Keratinocyte (primary cell): ENCODE results near the gene ELP4. TPM values are rescaled to one million over a fixed set of nuclear protein-coding genes. Genes with fewer than 3 reads are reported as not detected.

ENCODE experiments used
- DNase-seq: peaks from one replicate; pipeline ENCODE4 v3.0.0-alpha.2; 2011; ENCODE audit warnings: low read depth, missing footprints, low spot score
- FAIRE-seq: peaks from 2 replicates; lab custom pipeline; 2011; peaks lifted over from hg19 to GRCh38; lab: Jason Lieb, UNC
- H2AFZ ChIP-seq: 2 replicates; pipeline ENCODE4 v1.6.0; 2012; ENCODE audit warnings: low read length, control low read depth, inconsistent platforms; ENCODE audit not compliant: control insufficient read depth
- H3K27ac ChIP-seq: 2 replicates; pipeline ENCODE4 v1.5.1; 2011; ENCODE audit warnings: low read length; ENCODE audit not compliant: control insufficient read depth, insufficient read depth
- H3K27me3 ChIP-seq: 3 replicates; pipeline ENCODE4 v1.6.0; 2011; ENCODE audit warnings: low read length; ENCODE audit not compliant: control insufficient read depth, insufficient read depth; ENCODE audit errors: extremely low read depth
- H3K36me3 ChIP-seq, 2 experiments: 2 replicates in 1 of 2; 3 replicates in 1 of 2; pipeline ENCODE4 v1.5.1; 2011; ENCODE audit warnings: low read length in 2 of 2, mild to moderate bottlenecking in 1 of 2; ENCODE audit not compliant: control insufficient read depth in 2 of 2, insufficient read depth in 2 of 2; ENCODE audit errors: extremely low read depth in 1 of 2
- H3K4me1 ChIP-seq: 3 replicates; pipeline ENCODE4 v1.5.1; 2011; ENCODE audit warnings: low read length; ENCODE audit not compliant: control insufficient read depth, insufficient read depth; ENCODE audit errors: extremely low read depth
- H3K4me2 ChIP-seq: 3 replicates; pipeline ENCODE4 v1.6.0; 2011; ENCODE audit warnings: low read depth, low read length; ENCODE audit not compliant: control insufficient read depth, insufficient read depth; ENCODE audit errors: extremely low read depth
- H3K4me3 ChIP-seq, 3 experiments: fragments of 200-600 bp in 1 of 3; sonication (generic) in 1 of 3; 2 replicates in 2 of 3; 3 replicates in 1 of 3; pipeline ENCODE4 v1.5.1; 2011 to 2016; ENCODE audit warnings: low read length in 3 of 3, mild to moderate bottlenecking in 3 of 3, control low read depth in 2 of 3, inconsistent platforms in 1 of 3, low read depth in 1 of 3, mixed read lengths in 1 of 3, mixed run types in 1 of 3, moderate library complexity in 1 of 3; ENCODE audit not compliant: control insufficient read depth in 2 of 3, insufficient read depth in 2 of 3; ENCODE audit errors: extremely low read depth in 1 of 3
- H3K79me2 ChIP-seq: 2 replicates; pipeline ENCODE4 v1.6.0; 2012; ENCODE audit warnings: low read length; ENCODE audit not compliant: control insufficient read depth, insufficient read depth
- H3K9ac ChIP-seq: 3 replicates; pipeline ENCODE4 v1.6.0; 2011; ENCODE audit warnings: low read length; ENCODE audit not compliant: control insufficient read depth, insufficient read depth; ENCODE audit errors: extremely low read depth
- H3K9me1 ChIP-seq: 3 replicates; pipeline ENCODE4 v1.6.0; 2011; ENCODE audit warnings: low read length; ENCODE audit not compliant: control insufficient read depth, insufficient read depth; ENCODE audit errors: extremely low read depth
- H3K9me3 ChIP-seq: 2 replicates; pipeline ENCODE4 v1.5.1; 2012; ENCODE audit warnings: low read depth, low read length; ENCODE audit not compliant: control insufficient read depth
- H4K20me1 ChIP-seq: 3 replicates; pipeline ENCODE4 v1.6.0; 2011; ENCODE audit warnings: low read length; ENCODE audit not compliant: control insufficient read depth, insufficient read depth; ENCODE audit errors: extremely low read depth
- EZH2 ChIP-seq: IDR thresholded peaks from one replicate; pipeline ENCODE4 v1.6.1; 2012; ENCODE audit warnings: inconsistent platforms, mild to moderate bottlenecking, low read length, moderate library complexity
- dilution Hi-C: fragments of 300-500 bp; cut with MboI; formaldehyde crosslinking; loops from one replicate; pipeline ENCODE4 v1.7.0; 2020; ENCODE audit warnings: low sequenced_read_pairs; ENCODE audit not compliant: extremely low pct_ligation_motif_present
- polyA plus RNA-seq, 5 experiments: library from polyadenylated mRNA; depleted of rRNA in 3 of 5; stranded (reverse) in 3 of 5; stranded (forward) in 1 of 5; unstranded in 1 of 5; fragments of >200 nt; gene quantifications; 1 replicate in 1 of 5; 2 replicates in 3 of 5; 3 replicates in 1 of 5; pipeline versions ENCODE4 v1.2.1 to v1.2.3, GENCODE V29; 2011 to 2012; ENCODE audit warnings: missing spikeins in 2 of 5, low read depth in 1 of 5, low replicate concordance in 1 of 5
- TF ChIP-seq, protein P1 (sequence below), 3 experiments: IDR thresholded peaks in 1 of 3; conservative IDR thresholded peaks in 1 of 3; optimal IDR thresholded peaks in 1 of 3; 2 replicates in 2 of 3; 3 replicates in 1 of 3; pipeline versions ENCODE3 to v1.5.1; 2011; ENCODE audit warnings: low read length in 3 of 3, mild to moderate bottlenecking in 3 of 3, moderate library complexity in 2 of 3, control low read depth in 1 of 3, inconsistent platforms in 1 of 3; ENCODE audit not compliant: insufficient read depth in 2 of 3; ENCODE audit errors: extremely low read depth in 1 of 3

Gene ELP4
- polyA plus RNA-seq, 1 donor (not counting 4 experiments of a cell fraction or from before 2014, with no cell fraction given), result 29.6 TPM

DNA sequence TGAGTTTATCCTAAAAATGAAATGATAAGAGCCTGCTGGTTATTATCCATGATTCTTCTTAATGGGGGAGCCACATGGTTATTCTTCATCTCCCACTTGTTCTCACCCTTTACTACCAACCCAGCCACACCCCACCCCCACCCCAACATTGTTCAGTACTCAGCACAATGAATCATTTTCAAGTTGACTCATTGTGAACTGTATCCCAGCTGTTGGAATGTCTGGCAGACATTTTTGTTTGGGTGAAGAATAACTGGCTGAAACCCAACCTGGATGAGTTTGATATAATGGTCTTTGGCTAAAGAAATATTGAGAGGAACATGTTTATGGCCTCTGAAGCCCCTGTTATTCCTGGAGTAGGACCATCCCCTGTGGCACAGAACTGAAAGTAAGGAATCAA is 136.2 kb downstream of the ELP4 start:
- Histone ChIP-seq H3K36me3 (no peaks in the 10 kb centered on the region), H3K27me3 (no peaks in the 10 kb centered on the region), H3K9me3 (no peaks in the 10 kb centered on the region), H3K4me1 (peaks cover 16% of the 10 kb centered on the region), H3K9me1 (no peaks in the 10 kb centered on the region), H3K9ac (no peak overlapping the region), H3K4me2 (peak overlapping the region; percentile 58), H3K79me2 (no peaks in the 10 kb centered on the region), H3K4me3 (no peak overlapping the region), H3K27ac (peak overlapping the region; percentile 66), H4K20me1 (no peaks in the 10 kb centered on the region), H2AFZ (peak overlapping the region; percentile 34)
- FAIRE-seq (peak; percentile 71), DNase-seq (peak; percentile 62)
- no peak for TF ChIP-seq EZH2
- TF ChIP-seq, protein P1, sequence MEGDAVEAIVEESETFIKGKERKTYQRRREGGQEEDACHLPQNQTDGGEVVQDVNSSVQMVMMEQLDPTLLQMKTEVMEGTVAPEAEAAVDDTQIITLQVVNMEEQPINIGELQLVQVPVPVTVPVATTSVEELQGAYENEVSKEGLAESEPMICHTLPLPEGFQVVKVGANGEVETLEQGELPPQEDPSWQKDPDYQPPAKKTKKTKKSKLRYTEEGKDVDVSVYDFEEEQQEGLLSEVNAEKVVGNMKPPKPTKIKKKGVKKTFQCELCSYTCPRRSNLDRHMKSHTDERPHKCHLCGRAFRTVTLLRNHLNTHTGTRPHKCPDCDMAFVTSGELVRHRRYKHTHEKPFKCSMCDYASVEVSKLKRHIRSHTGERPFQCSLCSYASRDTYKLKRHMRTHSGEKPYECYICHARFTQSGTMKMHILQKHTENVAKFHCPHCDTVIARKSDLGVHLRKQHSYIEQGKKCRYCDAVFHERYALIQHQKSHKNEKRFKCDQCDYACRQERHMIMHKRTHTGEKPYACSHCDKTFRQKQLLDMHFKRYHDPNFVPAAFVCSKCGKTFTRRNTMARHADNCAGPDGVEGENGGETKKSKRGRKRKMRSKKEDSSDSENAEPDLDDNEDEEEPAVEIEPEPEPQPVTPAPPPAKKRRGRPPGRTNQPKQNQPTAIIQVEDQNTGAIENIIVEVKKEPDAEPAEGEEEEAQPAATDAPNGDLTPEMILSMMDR (optimal IDR thresholded peaks at IDR 0.05 in 1 of 3, IDR thresholded peaks at IDR 0.05 in 1 of 3, conservative IDR thresholded peaks at IDR 0.05 in 1 of 3; ENCODE audit: extremely low read depth in 1 of 3, insufficient read depth in 2 of 3, low read length in 3 of 3), result no peak
- dilution Hi-C loops, result no loop called here

DNA sequence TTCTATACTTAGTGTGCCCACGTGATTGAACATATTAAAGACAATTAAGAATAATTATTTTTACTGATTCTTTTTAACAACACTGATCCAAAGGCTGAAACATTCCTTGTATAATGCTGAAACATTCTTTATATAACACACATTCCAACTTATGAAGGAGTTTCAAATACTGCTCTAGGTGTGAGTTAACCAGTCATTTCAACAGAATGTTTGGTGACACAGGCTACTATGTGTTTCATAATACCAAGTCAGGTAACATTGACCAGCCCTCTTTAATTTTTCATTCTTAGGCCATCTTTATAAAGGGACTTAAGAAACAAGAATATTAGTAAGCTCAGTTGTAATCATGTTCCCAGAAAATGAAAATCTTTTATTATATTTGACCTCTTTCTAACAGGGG is 136.6 kb downstream of the ELP4 start:
- no peaks in the 10 kb centered on the region for H3K27me3 ChIP-seq
- no peak overlapping the region for H3K9ac ChIP-seq
- no peak overlapping the region for H3K4me3 ChIP-seq
- dilution Hi-C loops, result no loop called here
- no peaks in the 10 kb centered on the region for H4K20me1 ChIP-seq
- no peaks in the 10 kb centered on the region for H3K9me3 ChIP-seq
- peak overlapping the region; percentile 34 for H2AFZ ChIP-seq
- H3K27ac ChIP-seq, result peak overlapping the region; percentile 66
- TF ChIP-seq, protein P1 (optimal IDR thresholded peaks at IDR 0.05 in 1 of 3, IDR thresholded peaks at IDR 0.05 in 1 of 3, conservative IDR thresholded peaks at IDR 0.05 in 1 of 3; ENCODE audit: extremely low read depth in 1 of 3, insufficient read depth in 2 of 3, low read length in 3 of 3), result no peak
- TF ChIP-seq EZH2, result no peak
- H3K36me3 ChIP-seq, result no peaks in the 10 kb centered on the region
- H3K4me2 ChIP-seq, result peak overlapping the region; percentile 58
- H3K79me2 ChIP-seq, result no peaks in the 10 kb centered on the region
- H3K9me1 ChIP-seq, result no peaks in the 10 kb centered on the region
- FAIRE-seq (no peak), DNase-seq (no peak)
- H3K4me1 ChIP-seq, result peaks cover 16% of the 10 kb centered on the region
